ENCODE results near the gene NLRX1.
A peak's percentile ranks its signal among the peaks of the same experiment; 100 is the strongest.

DNA sequence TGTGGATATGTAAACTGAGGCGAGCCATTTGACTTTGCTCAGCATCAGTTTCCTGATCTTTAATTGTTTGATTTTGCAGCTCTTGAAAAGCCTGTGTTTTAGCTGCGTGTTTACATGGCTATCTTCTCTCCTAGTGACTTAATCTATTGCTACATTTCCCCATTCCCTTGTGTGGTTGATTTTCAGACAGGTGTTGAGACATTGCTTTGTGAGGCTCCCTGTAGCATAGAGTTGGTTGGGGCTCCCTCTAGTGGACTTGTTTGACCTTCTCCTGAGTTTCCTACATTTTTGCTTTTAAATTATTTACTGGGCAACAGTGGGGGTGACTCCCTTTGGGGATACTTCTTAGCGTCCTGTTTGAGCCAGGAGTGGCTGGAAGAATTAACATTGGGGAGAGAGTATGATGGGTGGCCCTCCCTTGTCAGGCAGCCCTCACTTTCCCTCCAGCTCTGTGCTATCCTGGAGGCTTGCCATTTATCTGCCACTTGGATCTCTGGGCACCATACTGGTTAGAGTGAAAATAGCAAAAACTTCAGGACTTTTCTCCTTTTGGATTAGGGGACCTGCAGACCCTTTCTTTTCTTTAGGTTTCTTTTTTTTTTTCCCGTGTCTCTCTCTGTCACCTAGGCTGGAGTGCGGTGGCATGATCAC lies 28.4 kb downstream of the NLRX1 start:
- TF ChIP-seq POLR2A (IDR thresholded peaks at IDR 0.05): no peak
- TF ChIP-seq CTCF (IDR thresholded peaks at IDR 0.05): peak; percentile 65 to 73 (median 66)
- TF ChIP-seq EP300 (IDR thresholded peaks at IDR 0.05): no peak
